Measurements from ENCODE around the gene NDUFB2.
"Not testable (repeated sequence)": the region's sequence is repeated elsewhere in the genome, so short reads cannot be mapped to it uniquely, and the experiment has no call there.

Gene NDUFB2

DNA sequence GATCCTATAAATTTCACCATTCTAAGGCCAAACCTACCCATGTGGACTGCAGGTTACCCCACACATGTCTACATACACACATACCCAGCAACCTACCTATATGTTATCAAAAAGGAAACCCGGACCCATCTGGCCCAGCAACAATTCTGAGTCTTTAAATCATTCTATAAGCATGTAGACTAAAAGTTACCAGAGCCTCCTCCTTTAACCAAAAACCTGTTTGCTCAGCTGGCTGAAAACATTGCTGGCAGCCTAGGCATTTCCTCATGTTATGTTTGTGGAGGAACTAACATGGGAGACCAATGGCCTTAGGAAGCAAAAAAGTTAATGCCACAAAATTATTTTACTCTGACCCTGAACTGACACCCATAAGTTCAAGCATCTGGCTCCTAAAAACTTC is 29.0 kb upstream of the NDUFB2 start:
- H3K27me3 Mint-ChIP-seq: no peaks in the 10 kb centered on the region
- no peaks in the 10 kb centered on the region for H3K36me3 Mint-ChIP-seq (ENCODE audit: low read depth)
- no peak for DNase-seq
- no peaks in the 10 kb centered on the region for H3K9me3 Mint-ChIP-seq
- no peak overlapping the region for H3K27ac Mint-ChIP-seq
- peaks cover 6% of the 10 kb centered on the region for H3K4me1 Mint-ChIP-seq (ENCODE audit: low read depth)
- H3K4me3 Mint-ChIP-seq: no peak overlapping the region

DNA sequence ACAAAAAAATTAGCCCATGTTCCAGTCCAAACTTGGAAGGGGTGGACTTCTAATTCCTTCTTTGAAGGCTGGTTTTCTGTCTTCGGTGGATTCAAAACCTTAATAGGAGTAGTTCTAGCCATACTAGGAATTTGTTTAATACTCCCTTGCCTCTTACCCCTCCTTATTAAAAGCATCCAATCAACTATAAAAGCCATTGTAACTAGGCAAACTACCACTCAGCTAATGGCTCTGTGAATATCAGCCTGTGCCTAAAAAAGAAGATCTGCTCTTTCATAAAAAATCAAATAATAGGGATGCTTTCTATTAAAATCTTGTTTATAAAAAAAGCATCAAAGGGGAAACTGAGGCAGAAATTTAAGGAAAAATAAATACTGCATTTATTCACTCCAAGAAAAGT is 27.9 kb upstream of the NDUFB2 start:
- no peak overlapping the region for H3K4me3 Mint-ChIP-seq
- no peaks in the 10 kb centered on the region for H3K36me3 Mint-ChIP-seq (ENCODE audit: low read depth)
- no peaks in the 10 kb centered on the region for H3K9me3 Mint-ChIP-seq
- H3K27me3 Mint-ChIP-seq: no peaks in the 10 kb centered on the region
- no peak for DNase-seq
- no peak overlapping the region for H3K27ac Mint-ChIP-seq
- peaks cover 9% of the 10 kb centered on the region for H3K4me1 Mint-ChIP-seq (ENCODE audit: low read depth)

DNA sequence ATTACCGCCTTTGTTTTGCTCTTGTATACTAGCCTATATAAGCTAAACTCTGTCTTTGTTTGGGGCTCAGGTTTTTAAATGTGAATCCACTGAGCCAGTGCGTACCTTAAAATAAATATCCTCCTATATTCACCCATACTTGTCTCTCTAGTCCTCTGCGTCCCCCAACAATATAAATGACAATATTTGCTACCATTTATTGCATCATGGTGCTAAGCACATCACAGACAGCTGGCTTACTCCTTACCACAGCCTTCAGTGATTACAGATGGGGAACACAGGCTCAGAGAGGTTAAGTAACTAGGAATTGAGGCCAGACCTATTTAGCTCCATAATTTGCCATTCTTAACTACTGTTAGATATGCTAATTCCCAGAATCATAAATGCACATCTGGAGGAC is 27.2 kb upstream of the NDUFB2 start:
- H3K36me3 Mint-ChIP-seq (ENCODE audit: low read depth): no peaks in the 10 kb centered on the region
- peaks cover 16% of the 10 kb centered on the region for H3K4me1 Mint-ChIP-seq (ENCODE audit: low read depth)
- no peak overlapping the region for H3K4me3 Mint-ChIP-seq
- no peak overlapping the region for H3K27ac Mint-ChIP-seq
- no peak for DNase-seq
- H3K9me3 Mint-ChIP-seq: no peaks in the 10 kb centered on the region
- no peaks in the 10 kb centered on the region for H3K27me3 Mint-ChIP-seq

DNA sequence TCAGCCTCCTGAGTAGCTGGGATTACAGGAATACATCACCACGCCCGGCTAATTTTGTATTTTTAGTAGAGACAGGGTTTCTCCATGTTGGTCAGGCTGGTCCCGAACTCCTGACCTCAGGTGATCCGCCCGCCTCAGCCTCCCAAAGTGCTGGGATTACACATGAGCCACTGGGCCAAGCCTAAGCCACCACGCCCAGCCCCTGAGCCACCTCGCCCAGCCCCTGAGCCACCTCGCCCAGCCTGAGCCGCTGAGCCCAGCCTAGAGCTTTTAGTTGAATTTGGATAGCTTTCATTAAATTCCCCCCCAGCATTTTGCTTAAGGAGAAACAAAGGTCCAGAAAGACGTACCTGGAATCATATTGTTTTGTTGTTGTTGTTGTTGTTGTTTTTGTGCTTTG is 26.6 kb upstream of the NDUFB2 start:
- H3K4me1 Mint-ChIP-seq (ENCODE audit: low read depth): peaks cover 21% of the 10 kb centered on the region
- H3K27ac Mint-ChIP-seq: not testable (repeated sequence)

DNA sequence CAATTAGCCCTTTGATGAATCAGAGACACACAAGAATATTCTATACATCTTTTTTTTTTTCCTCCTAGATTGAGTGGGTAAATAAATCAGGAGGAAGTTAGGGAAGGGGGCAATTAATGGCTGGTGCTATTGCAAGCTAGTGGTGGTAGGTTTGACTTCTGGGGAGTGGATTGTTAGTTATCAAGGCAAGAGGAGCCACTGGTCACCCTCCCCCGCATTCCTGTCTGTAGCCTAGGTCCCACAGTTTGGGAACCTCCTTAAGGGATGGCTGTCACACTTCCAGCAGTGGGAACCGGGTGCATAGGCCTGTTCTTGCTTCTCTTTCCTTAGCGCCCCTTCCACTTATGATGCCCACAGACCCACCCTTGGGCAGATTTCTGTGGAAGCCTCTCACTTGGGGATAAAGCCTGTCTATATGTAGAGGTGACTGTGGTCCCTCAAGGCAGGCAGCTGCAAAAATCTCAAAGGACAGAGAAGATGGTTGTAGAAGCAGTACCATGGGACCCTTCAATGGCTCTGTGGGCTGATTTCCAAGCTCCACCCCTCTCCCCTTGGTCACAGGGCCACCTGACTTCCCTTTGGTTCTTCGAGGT is 26.1 kb upstream of the NDUFB2 start:
- no peaks in the 10 kb centered on the region for H3K9me3 Mint-ChIP-seq
- peaks cover 6% of the 10 kb centered on the region for H3K36me3 Mint-ChIP-seq (ENCODE audit: low read depth)
- H3K4me3 Mint-ChIP-seq: no peak overlapping the region
- no peak overlapping the region for H3K27ac Mint-ChIP-seq
- H3K27me3 Mint-ChIP-seq: no peaks in the 10 kb centered on the region
- H3K4me1 Mint-ChIP-seq (ENCODE audit: low read depth): peaks cover 26% of the 10 kb centered on the region
- DNase-seq: no peak

More for the DNA sequence above, 26.6 kb upstream of the NDUFB2 start:
- H3K9me3 Mint-ChIP-seq; DNase-seq; H3K27me3 Mint-ChIP-seq; H3K36me3 Mint-ChIP-seq (ENCODE audit: low read depth); H3K4me3 Mint-ChIP-seq: not testable (repeated sequence)

DNA sequence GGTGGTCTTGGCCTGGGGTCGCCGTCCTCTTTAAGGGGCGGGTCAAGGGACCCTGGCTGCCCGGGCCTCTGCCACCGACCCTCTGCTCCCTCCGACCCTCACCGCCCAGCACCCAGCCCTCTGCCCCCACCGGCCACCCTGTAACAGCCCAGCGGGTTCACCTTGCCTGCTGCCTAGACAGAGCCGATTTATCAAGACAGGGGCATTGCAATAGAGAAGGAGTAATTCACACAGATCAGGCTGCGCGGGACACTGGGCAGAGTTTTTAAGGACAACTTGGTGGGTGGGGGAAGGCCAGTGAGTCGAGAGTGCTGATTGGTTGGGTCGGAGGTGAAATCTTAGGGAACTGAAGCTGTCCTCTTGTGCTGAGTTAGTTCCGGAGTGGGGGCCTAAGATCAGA is 24.5 kb upstream of the NDUFB2 start:
- H3K27me3 Mint-ChIP-seq: no peaks in the 10 kb centered on the region
- peaks cover 32% of the 10 kb centered on the region for H3K4me1 Mint-ChIP-seq (ENCODE audit: low read depth)
- H3K36me3 Mint-ChIP-seq (ENCODE audit: low read depth): peaks cover 21% of the 10 kb centered on the region
- DNase-seq: no peak
- peak overlapping the region; percentile 63 for H3K27ac Mint-ChIP-seq
- peak overlapping the region; percentile 72 for H3K4me3 Mint-ChIP-seq
- no peaks in the 10 kb centered on the region for H3K9me3 Mint-ChIP-seq

DNA sequence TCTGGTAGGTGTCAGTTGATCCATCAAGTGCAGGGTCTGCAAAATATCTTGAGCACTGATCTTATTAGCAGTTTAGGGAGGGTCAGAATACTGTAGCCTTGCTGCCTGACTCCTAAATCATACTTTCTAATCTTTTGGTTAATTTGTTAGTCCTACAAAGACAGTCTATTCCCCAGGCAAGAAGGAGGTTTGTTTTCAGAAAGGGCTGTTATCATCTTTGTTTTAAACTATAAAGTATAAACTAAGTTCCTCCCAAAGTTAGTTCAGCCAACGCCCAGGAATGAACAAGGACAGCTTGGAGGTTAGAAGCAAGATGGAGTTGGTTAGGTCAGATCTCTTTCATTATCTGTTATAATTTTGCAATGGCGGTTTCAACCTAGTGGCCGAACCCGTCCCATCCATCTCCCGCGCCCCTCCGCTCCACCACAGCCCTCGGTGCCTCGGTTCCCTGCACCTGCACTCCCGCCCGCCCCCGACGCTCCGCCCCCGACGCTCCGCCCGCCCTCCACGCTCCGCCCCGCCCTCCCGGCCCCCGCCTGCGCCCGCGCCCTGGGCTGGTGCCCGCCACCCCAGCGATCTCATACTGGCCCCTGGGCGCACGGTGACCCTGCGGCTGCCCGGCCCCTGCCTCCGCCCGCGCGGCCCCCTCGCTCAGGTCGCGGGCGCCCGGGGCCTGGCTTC is 24.0 kb upstream of the NDUFB2 start, which contains the start of gene ADCK2:
ADCK2 (plus strand) TSS at position 564 of the 681 bp plus-strand sequence. CDS start 386 bp downstream, outside the sequence.
- peaks cover 23% of the 10 kb centered on the region for H3K36me3 Mint-ChIP-seq (ENCODE audit: low read depth)
- peak; percentile 82 for DNase-seq

DNA sequence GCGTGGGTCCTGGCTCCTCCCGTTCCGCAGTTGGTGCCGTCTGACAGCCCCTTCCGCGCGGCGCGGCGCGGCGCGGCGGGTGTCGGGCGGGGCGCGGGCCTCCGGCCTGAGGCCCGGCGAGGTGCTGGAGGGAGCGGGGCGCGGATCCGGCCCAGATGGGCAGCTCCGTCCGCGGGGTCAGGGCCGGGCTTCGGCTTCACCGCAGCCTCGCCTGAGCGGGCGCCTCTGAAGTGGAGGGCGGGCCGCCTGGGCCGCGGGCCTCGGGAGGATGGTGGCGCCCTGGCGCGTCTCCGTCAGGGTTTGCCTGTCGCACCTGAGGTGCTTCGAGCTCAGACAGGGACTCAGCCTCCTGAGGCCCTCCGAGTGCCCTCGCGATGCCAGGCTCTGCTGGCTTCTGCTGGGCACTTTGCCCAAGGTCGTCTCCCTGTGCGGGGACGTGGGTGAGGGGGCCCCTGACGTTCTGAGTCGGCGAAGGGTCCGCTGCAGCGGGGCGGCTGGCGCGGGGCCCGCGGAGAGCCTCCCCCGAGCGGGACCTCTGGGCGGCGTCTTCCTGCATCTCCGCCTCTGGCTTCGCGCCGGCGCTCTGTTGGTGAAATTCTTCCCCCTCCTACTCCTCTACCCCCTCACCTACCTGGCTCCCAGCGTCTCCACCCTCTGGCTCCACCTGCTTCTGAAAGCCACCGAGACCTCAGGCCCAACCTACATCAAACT is 23.3 kb upstream of the NDUFB2 start:
- Mint-ChIP-seq H3K9me3 (no peaks in the 10 kb centered on the region), H3K36me3 (ENCODE audit: low read depth) (peaks cover 30% of the 10 kb centered on the region), H3K4me1 (ENCODE audit: low read depth) (peaks cover 32% of the 10 kb centered on the region), H3K27ac (peak overlapping the region; percentile 87), H3K4me3 (peak overlapping the region; percentile 85), H3K27me3 (no peaks in the 10 kb centered on the region)
- peak; percentile 82 for DNase-seq

More for the DNA sequence above, 24.0 kb upstream of the NDUFB2 start, which contains the start of gene ADCK2:
- H3K27ac Mint-ChIP-seq: peak within 1 kb of the TSS; percentile 87
- peak within 1 kb of the TSS; percentile 85 for H3K4me3 Mint-ChIP-seq
- peaks cover 32% of the 10 kb centered on the region for H3K4me1 Mint-ChIP-seq (ENCODE audit: low read depth)
- no peaks in the 10 kb centered on the region for H3K9me3 Mint-ChIP-seq
- H3K27me3 Mint-ChIP-seq: no peaks in the 10 kb centered on the region

DNA sequence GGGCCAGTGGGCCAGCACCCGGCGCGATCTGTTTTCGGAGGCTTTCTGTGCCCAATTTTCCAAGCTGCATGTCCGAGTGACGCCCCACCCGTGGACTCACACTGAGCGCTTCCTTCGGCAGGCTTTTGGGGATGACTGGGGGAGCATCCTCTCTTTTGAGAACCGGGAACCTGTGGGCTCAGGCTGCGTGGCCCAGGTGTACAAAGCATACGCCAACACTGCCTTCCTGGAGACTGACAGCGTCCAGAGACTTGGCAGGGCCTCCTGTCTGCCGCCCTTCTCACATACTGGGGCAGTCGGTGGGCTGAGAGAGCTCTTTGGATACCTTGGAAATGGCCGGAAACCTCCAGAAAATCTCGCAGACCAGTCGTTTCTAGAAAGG is 22.7 kb upstream of the NDUFB2 start:
- H3K27ac Mint-ChIP-seq: peak overlapping the region; percentile 87
- peaks cover 36% of the 10 kb centered on the region for H3K36me3 Mint-ChIP-seq (ENCODE audit: low read depth)
- H3K9me3 Mint-ChIP-seq: no peaks in the 10 kb centered on the region
- peaks cover 32% of the 10 kb centered on the region for H3K4me1 Mint-ChIP-seq (ENCODE audit: low read depth)
- H3K27me3 Mint-ChIP-seq: no peaks in the 10 kb centered on the region
- peak overlapping the region; percentile 85 for H3K4me3 Mint-ChIP-seq
- no peak for DNase-seq

DNA sequence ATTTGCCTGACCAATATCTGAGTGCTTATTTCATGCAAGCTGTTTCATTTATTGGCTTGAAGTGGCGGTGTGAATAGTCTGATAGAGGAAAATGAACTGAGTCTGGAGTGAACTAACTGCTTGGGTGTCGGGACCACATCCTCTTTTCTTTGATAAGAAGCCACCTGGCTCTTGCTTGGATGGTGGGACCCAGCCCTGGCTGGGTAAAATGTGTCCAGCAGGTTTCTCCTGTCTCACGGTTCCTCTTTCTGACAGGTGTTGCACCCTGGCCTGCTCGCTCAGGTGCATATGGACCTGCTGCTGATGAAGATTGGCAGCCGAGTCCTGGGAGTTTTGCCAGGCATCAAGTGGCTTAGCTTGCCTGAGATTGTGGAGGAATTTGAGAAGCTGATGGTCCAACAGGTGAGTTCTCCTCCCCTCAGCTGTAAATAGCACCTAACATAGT is 22.1 kb upstream of the NDUFB2 start:
- no peaks in the 10 kb centered on the region for H3K27me3 Mint-ChIP-seq
- H3K4me3 Mint-ChIP-seq: peak overlapping the region; percentile 85
- no peaks in the 10 kb centered on the region for H3K9me3 Mint-ChIP-seq
- DNase-seq: no peak
- peaks cover 32% of the 10 kb centered on the region for H3K4me1 Mint-ChIP-seq (ENCODE audit: low read depth)
- peak overlapping the region; percentile 87 for H3K27ac Mint-ChIP-seq
- H3K36me3 Mint-ChIP-seq (ENCODE audit: low read depth): peaks cover 42% of the 10 kb centered on the region

DNA sequence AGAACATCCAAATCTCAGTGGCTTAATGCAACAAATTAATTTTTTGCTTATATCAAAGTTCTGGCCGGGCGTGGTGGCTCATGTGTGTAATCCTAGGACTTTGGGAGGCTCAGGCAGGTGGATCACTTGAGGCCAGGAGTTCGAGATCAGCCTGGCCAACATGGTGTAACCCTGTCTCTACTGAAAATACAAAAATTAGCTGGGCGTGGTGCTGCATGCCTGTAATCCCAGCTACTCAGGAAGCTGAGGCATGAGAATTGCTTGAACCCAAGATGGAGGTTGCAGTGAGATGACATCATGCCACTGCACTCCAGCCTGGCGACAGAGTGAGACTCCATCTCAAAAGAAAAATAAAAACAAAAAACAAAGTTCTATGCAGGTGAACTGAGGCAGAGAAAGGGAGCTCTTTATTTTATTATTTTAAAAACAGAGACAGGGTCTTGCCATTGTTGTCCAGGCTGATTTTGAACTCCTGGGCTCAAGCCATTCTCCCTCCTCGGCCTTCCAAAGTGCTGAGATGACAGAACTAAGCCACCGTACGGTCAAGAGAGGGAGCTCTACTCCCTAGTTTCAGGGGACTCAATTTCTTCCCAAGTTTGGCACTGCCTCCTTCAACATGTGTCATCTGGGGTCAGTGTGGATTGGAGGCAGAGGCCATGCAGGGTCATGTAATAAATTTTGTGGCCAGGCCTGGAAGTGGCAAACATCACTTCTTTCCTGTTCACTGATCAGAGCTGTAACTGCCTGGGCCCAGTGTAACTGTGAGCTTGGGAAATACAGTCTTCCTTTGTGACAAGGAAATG is 21.4 kb upstream of the NDUFB2 start:
- Mint-ChIP-seq H3K9me3 (no peaks in the 10 kb centered on the region), H3K27me3 (no peaks in the 10 kb centered on the region), H3K36me3 (ENCODE audit: low read depth) (peaks cover 48% of the 10 kb centered on the region), H3K27ac (peak overlapping the region; percentile 6), H3K4me3 (peak overlapping the region; percentile 85), H3K4me1 (ENCODE audit: low read depth) (peaks cover 32% of the 10 kb centered on the region)
- DNase-seq: no peak

DNA sequence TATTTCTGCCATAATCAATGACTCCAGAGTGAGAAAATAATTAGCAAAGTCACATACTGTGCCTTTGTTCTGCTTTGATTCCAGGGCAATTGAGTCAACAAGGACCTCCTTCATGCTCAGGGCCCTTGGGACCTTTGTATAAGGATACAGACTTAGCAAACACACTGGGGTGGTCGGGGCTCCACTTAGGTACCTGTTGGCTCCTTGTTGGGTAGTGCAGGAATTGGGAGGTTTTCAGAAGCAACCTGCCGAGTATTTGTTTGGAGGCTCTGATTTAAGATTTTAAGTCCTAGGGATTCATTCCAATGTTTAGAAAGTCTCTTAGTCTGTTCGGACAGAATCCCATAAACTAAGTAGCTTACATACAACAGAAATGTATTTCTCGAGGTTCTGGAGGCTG is 20.8 kb upstream of the NDUFB2 start:
- peaks cover 32% of the 10 kb centered on the region for H3K4me1 Mint-ChIP-seq (ENCODE audit: low read depth)
- H3K36me3 Mint-ChIP-seq (ENCODE audit: low read depth): peaks cover 54% of the 10 kb centered on the region
- DNase-seq: no peak
- no peaks in the 10 kb centered on the region for H3K27me3 Mint-ChIP-seq
- no peak overlapping the region for H3K27ac Mint-ChIP-seq
- peak overlapping the region; percentile 19 for H3K4me3 Mint-ChIP-seq
- H3K9me3 Mint-ChIP-seq: no peaks in the 10 kb centered on the region

DNA sequence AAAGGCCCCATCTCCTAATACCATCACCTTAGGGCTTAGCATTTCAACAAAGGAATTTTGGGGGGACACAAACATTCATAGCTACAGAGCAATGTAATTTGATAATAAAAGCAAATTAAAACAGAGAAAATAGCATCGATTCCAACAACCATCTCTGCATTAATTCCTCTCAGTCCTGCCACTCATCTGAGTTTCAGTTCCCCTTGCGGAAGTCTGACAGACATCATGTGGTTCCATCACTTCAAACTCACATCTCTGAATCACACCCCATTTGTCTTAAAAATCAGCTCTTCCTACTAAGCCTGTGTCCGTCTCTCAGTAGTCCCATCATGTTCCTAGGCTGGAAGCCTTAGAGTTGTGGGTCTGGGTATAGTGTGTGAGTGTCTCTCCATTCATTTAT is 20.2 kb upstream of the NDUFB2 start:
- Mint-ChIP-seq H3K27ac (no peak overlapping the region), H3K27me3 (no peaks in the 10 kb centered on the region), H3K4me3 (no peak overlapping the region), H3K4me1 (ENCODE audit: low read depth) (peaks cover 32% of the 10 kb centered on the region), H3K36me3 (ENCODE audit: low read depth) (peaks cover 59% of the 10 kb centered on the region), H3K9me3 (no peaks in the 10 kb centered on the region)
- DNase-seq: no peak

DNA sequence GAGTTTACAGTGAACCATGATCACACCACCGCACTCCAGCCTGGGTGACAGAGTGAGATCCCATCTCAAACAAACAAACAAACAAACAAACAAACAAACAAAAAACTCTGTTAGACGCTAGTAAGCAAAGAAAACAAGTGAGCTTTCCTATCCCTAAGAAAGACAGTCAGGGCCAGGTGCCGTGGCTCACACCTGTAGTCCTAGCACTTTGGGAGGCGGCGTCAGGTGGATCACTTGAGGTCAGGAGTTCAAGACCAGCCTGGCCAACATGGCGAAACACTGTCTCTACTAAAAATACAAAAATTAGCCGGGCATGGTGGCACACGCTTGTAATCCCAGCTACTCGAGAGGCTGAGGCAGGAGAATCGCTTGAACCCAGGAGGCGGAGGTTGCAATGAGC is 19.6 kb upstream of the NDUFB2 start:
- peaks cover 32% of the 10 kb centered on the region for H3K4me1 Mint-ChIP-seq (ENCODE audit: low read depth)
- H3K36me3 Mint-ChIP-seq (ENCODE audit: low read depth): peaks cover 64% of the 10 kb centered on the region
- H3K27me3 Mint-ChIP-seq, H3K9me3 Mint-ChIP-seq, H3K27ac Mint-ChIP-seq, H3K4me3 Mint-ChIP-seq: not testable (repeated sequence)
- peak; percentile 17 for DNase-seq
